Stimulated activated naive CD8-positive, alpha-beta T cell treated with anti-CD3 and anti-CD28 coated beads, Interleukin-15, Interleukin-2, amounts not matched to agents 100 U/mL and 50 U/mL, for 24 hours (primary cell): ENCODE data around the gene PSMC3.

ENCODE experiments used
- ATAC-seq: fragments of 150-1000 bp; cut with Tn5 transposase; one replicate; pipeline ENCODE4 v1.10.0; 2021
- DNase-seq: peaks from one replicate; pipeline ENCODE4 v3.0.0; 2021

The PSMC3 gene

GRCh38 chr11:47413351-47413750 is 12.9 kb downstream of the PSMC3 start:
- DNase-seq (no peak), ATAC-seq (no peak)

- peak; percentile 80 for DNase-seq
- ATAC-seq: no peak
Observed at GRCh38 chr11:47411884-47412746, 14.1 kb downstream of the PSMC3 start.

GRCh38 chr11:47410370-47411264 is 15.6 kb downstream of the PSMC3 start:
- DNase-seq: no peak

GRCh38 chr11:47409440-47410369 is 16.5 kb downstream of the PSMC3 start:
- ATAC-seq (no peak), DNase-seq (no peak)

More at GRCh38 chr11:47410370-47411264, 15.6 kb downstream of the PSMC3 start:
- no peak for ATAC-seq

- no peak for ATAC-seq
- no peak for DNase-seq
Observed at GRCh38 chr11:47408598-47409439, 17.4 kb downstream of the PSMC3 start.

- ATAC-seq (peak; percentile 90), DNase-seq (peak; percentile 94)
Observed at GRCh38 chr11:47407746-47408590, 18.3 kb downstream of the PSMC3 start, which contains the start of gene SLC39A13. SLC39A13 (plus strand) TSS chr11:47408590; CDS start chr11:47410095, 1,505 bp downstream.

GRCh38 chr11:47406896-47407745 is 19.1 kb downstream of the PSMC3 start:
- ATAC-seq (no peak), DNase-seq (no peak)

GRCh38 chr11:47403571-47403970 is 22.7 kb downstream of the PSMC3 start:
- DNase-seq (no peak), ATAC-seq (no peak)

GRCh38 chr11:47403135-47403534 is 23.1 kb downstream of the PSMC3 start:
- no peak for DNase-seq
- ATAC-seq: no peak

- DNase-seq (no peak), ATAC-seq (no peak)
Observed at GRCh38 chr11:47400768-47401279, 25.4 kb downstream of the PSMC3 start.

- DNase-seq: no peak
- peak; percentile 61 for ATAC-seq
Observed at GRCh38 chr11:47399860-47400767, 26.1 kb downstream of the PSMC3 start.

GRCh38 chr11:47398551-47398950 is 27.7 kb downstream of the PSMC3 start:
- ATAC-seq: no peak
- no peak for DNase-seq

GRCh38 chr11:47398011-47398410 is 28.2 kb downstream of the PSMC3 start:
- no peak for DNase-seq
- ATAC-seq: no peak

GRCh38 chr11:47396049-47396320 is 30.3 kb downstream of the PSMC3 start:
- DNase-seq (peak; percentile 7), ATAC-seq (no peak)

GRCh38 chr11:47395223-47396048 is 30.8 kb downstream of the PSMC3 start:
- ATAC-seq: no peak
- no peak for DNase-seq

- DNase-seq (peak; percentile 65), ATAC-seq (peak; percentile 73)
Observed at GRCh38 chr11:47394322-47395222, 31.7 kb downstream of the PSMC3 start.
